ENCODE results near the gene PTPRG.

Gene PTPRG

DNA sequence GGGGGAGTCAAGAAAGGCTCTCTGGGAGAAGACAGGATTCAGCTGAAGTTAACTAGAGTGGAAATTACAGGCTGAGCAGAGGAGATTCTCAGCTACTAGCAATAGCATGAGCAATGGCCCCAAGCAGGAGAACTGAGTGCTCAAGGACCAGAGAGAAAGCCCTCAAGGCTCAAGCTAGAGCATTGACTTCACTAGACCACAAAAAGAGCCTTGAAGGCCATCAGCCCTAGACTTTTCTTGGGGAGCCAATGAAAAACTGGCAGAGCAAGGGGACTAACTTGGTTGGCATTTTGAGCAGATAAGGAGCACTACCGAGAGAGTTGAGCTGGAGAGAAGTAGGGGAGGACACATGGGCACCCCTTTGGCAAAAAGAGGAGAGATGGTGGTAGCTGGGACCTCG lies 534.4 kb downstream of the PTPRG start:
- no peak for DNase-seq

GRCh38 chr3:62096521-62096920 lies 535.1 kb downstream of the PTPRG start:
- no peak for DNase-seq

DNA sequence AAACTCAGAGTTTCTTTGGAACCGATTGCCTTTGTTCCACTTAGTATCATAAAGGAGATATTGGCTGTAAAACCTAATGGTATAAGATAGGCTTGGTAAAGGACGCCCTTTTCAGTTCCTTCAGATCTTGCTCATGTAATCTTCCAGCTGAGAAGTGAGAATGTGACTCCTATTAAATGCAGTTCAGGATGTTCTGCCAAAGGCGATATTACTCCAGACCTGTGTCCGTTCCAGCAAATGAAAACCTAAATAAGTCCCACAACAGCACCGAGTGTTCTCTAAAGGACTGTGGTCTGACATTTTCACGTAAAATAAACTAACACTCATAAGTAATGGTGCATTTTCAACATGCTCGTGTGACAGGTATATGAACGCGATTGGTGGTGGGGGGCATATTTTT lies 535.8 kb downstream of the PTPRG start:
- no peak for DNase-seq

- DNase-seq: no peak
Measured at GRCh38 chr3:62098646-62099365, 537.4 kb downstream of the PTPRG start.

- no peak for DNase-seq
Measured at GRCh38 chr3:62100282-62100989, 539.1 kb downstream of the PTPRG start.

- no peak for DNase-seq
Measured at GRCh38 chr3:62101488-62101887, 540.1 kb downstream of the PTPRG start.

- DNase-seq: no peak
Measured at GRCh38 chr3:62103531-62103930, 542.2 kb downstream of the PTPRG start.

GRCh38 chr3:62109534-62109933 lies 548.2 kb downstream of the PTPRG start:
- no peak for DNase-seq

DNA sequence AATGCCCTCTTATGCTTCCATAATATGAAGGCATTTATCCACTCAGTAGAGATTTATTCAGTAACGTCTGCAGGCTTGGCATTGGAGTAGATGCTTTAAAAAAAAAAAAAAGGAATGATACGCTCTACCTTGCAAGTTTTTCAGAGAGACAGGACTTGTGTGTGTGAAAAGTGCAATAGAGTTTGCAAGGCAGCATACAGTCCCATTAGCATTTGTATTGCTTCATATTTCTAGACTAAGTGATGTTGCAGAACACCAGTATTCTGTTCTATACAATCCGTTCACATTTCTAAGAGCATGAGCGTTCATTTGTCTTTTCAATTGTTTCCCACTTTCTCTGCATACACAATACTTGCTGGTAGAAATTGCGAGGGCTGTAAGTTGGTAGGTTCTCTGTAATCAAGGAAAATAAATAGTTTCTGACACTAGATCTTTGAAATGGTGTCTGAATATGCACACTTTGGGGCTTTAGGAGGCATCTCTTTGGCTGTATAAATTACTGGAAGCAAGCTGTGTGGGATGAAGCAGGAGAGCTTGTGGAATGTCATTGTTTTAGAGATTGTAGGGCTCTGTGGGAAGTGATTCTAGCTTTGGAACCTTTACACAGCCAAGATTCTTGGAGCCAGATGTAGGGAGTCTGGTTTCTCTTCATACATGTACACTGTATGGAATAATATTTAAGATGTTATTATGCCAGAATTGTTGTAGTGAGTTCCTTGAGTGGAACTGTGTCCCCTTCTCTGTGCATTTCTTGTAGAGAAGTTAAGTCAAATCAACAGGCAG lies 549.3 kb downstream of the PTPRG start:
- DNase-seq: no peak

GRCh38 chr3:62113092-62113491 lies 551.7 kb downstream of the PTPRG start:
- DNase-seq: no peak

DNA sequence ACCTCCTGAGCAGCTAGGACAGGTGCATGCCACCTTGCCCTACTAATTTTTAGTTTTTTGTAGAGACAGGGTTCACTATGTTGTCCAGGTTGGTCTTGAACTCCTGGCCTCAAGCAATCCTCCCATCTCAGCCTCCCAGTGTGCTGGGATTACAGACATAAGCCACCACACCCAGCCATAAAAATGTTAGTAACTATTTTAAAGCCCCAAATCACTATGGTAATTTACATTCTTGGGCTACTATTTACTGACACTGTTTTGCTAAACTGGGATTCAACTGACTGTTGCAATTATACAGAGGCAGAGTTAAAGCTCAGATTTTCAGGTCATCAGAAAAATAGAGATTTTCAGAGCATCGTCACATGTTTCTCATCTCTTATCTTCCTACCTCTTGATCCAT lies 553.4 kb downstream of the PTPRG start:
- DNase-seq: no peak

DNA sequence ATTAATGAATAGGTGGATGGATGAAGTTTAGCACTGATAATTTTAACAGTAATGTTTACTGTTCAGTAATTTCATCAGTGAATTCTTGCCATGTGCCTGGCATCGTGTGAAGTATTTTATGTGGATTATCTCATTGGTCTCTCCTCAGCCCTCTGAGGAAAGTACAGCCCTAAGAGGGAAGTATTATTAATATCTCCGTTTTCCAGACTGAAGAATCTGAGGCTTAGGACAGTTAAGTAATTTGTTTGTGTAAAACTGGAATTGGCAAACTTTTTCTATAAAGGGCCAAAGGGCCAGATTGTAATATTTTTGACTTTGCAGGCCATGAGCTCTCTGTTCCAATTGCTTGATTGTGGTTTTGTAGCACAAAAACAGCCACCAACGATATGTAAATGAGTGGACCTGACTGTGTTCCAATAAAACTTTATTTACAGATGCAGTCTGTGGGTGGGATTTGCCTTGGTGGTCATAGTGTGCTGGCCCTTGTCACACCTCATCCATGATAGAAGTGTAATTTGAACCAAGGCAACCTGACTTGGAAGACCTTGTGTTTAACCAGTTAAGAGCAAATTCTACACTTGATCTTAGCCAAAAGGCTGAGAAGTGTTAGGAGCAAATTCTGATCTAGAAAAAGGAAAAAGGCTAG lies 556.7 kb downstream of the PTPRG start:
- DNase-seq: no peak

DNA sequence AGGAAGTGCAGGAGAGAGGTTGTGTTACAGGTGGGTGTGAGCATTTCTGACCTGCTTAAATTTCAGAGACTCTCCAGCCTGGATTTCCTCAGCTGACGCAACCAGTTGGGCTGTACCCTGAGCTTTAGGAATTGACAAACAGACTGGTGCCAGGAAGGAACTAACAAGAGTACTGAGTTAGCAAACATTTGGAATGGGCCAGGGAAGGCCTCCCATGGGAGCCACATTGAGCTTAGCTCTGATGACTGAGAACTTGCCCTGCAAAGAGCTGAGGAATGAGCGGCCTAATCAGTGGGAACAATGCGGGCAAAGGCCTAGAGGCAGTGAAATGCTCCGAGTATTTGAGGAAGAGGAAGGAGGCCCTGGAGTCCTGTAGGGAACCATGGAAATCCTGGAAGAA lies 557.8 kb downstream of the PTPRG start:
- DNase-seq: no peak

DNA sequence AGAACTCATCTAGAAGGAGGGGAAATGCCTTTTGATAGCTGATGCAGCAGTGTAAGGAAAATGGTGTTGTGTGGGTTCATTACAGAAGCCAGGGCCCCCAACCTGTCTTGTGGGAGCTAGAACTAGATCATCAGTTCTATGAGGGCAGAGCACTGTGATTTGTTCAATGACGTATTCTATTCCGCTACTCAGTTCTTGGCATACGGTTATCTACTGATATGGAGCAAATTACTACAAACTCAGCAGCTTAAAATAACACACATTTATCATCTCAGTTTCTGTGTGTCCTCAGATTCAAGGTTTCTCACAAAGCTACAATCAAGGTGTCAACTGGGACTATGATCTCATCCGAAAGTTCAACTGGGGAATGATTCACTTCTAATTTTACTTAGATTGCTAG lies 561.4 kb downstream of the PTPRG start:
- no peak for DNase-seq

- DNase-seq: no peak
Measured at GRCh38 chr3:62125380-62125779, 564.0 kb downstream of the PTPRG start.

GRCh38 chr3:62127116-62127515 lies 565.7 kb downstream of the PTPRG start:
- DNase-seq: no peak

DNA sequence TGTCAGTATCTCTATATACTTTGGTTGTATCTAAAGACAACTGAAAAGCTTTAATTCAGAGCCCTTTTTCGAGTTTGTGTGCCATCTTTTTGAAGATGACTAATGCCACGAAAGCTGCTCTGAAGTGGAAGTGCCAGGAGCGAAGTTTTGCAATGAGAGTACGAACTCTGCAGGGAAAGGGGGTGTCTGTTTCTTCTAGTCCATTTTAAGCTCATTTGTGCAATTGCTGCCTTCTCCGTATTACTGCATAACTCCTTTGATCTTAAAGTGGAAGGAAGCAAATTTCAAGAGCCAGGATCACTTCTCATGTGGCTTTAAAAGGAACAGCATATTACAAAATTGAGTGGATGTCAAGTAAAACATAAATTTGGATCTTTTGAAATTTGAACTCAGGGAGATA lies 566.7 kb downstream of the PTPRG start:
- DNase-seq: no peak

GRCh38 chr3:62128681-62129080 lies 567.3 kb downstream of the PTPRG start:
- DNase-seq: no peak

DNA sequence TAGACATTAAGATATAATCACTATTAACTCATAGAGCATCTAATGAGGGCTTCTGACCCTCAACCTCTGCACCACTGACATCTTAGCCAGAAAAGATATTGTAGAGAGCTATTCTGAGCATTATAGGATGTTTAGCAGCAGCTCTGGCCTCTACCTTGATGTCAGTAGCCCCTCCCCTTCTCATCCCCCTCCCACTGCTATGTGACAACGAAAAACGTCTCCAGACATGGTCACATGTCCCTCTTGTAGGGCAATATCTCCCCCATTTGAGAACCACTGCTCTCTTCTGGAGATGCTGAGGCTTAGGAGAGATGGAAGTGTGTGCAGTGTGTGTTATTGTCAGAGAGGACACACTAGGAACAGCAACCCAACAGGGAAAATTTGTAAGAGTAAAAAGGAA lies 569.7 kb downstream of the PTPRG start:
- DNase-seq: no peak

- DNase-seq: peak in 1 of 2 experiments; percentile 1
Measured at GRCh38 chr3:62131620-62132019, 570.2 kb downstream of the PTPRG start.

DNA sequence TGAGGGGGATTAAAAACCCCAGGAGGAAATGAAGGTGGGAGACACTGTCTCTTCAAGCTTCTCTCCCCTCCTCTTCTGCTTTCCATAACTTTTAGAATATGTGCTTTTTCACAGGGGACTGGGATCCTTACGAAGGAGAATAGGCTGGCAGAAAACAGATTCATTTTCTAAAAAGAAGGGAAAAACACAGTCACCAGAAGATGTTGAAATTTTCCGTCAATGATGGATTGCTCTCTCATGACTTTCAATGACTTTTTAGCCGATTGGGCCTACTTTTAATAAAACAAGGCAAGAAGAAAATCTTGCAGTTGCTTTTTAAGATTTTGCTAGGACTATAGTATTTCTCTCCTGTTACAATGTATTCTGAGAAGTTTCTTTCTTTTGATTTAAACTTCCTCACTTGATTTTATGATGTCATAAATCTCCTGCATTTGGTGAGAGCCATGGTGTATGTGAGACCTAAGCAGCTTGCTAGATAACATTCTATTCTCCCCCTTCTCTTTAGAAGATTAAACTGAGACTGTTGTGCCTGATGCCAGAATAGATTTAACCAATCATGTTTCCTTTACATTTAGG lies 570.7 kb downstream of the PTPRG start:
- no peak for DNase-seq

GRCh38 chr3:62133015-62133414 lies 571.6 kb downstream of the PTPRG start:
- no peak for DNase-seq

DNA sequence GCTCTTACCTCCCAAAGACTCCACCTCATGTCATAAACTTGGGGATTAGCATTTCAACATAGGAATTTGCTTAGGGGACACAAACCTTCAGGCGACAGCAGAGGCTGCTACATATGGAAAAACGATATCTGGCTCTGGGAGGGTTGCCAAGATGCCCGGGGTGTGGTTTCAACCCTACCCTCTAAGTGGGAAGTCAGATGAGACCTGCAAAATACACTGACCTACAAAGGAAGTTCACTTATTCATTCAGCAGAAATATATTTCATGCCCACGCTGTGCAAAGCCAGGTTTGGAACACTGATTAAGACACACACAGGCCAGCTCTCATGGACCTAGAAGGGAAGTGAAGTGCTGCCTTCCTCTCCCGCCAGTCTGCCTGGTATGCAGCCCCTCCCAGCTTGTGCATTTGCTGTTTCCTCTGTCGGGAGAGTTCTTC lies 572.7 kb downstream of the PTPRG start:
- no peak for DNase-seq
